Left kidney (tissue), 2 donors: ENCODE measurements around the gene EEF1E1. TPM values are rescaled to one million over a fixed set of nuclear protein-coding genes. Genes with fewer than 3 reads are reported as not detected.

ENCODE experiments used
- DNase-seq: peaks from one replicate; pipeline ENCODE4 v3.0.0-alpha.2; 2013
- polyA plus RNA-seq: library from polyadenylated mRNA; unstranded; fragments of 120-200 nt; gene quantifications from one replicate; pipeline ENCODE4 v1.2.1, GENCODE V29; 2013; ENCODE audit not compliant: insufficient read length

Gene EEF1E1
- polyA plus RNA-seq, 1 donor, result 57.6 TPM

GRCh38 chr6:8100159-8100854 lies 2.0 kb downstream of the EEF1E1 start:
- no peak for DNase-seq

- no peak for DNase-seq
Measured at GRCh38 chr6:8090650-8091049, 11.7 kb downstream of the EEF1E1 start.

GRCh38 chr6:8088886-8089285 lies 13.5 kb downstream of the EEF1E1 start:
- DNase-seq, result no peak

- no peak for DNase-seq
Measured at GRCh38 chr6:8087870-8088754, 14.2 kb downstream of the EEF1E1 start.

- DNase-seq, result no peak
Measured at GRCh38 chr6:8086755-8087306, 15.5 kb downstream of the EEF1E1 start.

- no peak for DNase-seq
Measured at GRCh38 chr6:8085053-8085511, 17.3 kb downstream of the EEF1E1 start.

GRCh38 chr6:8084586-8084985 lies 17.8 kb downstream of the EEF1E1 start:
- DNase-seq, result no peak

- no peak for DNase-seq
Measured at GRCh38 chr6:8082954-8083858, 19.1 kb downstream of the EEF1E1 start.

- DNase-seq, result no peak
Measured at GRCh38 chr6:8082572-8082953, 19.8 kb downstream of the EEF1E1 start.

GRCh38 chr6:8080362-8081151 lies 21.8 kb downstream of the EEF1E1 start:
- DNase-seq, result no peak

- no peak for DNase-seq
Measured at GRCh38 chr6:8079126-8079525, 23.2 kb downstream of the EEF1E1 start.

- no peak for DNase-seq
Measured at GRCh38 chr6:8077991-8078390, 24.4 kb downstream of the EEF1E1 start.

GRCh38 chr6:8075704-8076103 lies 26.6 kb downstream of the EEF1E1 start:
- no peak for DNase-seq

- DNase-seq, result no peak
Measured at GRCh38 chr6:8075185-8075584, 27.2 kb downstream of the EEF1E1 start.

- DNase-seq, result no peak
Measured at GRCh38 chr6:8074213-8074612, 28.1 kb downstream of the EEF1E1 start.

GRCh38 chr6:8073758-8074157 lies 28.6 kb downstream of the EEF1E1 start:
- no peak for DNase-seq

GRCh38 chr6:8070718-8071117 lies 31.6 kb downstream of the EEF1E1 start:
- DNase-seq, result no peak

- DNase-seq, result no peak
Measured at GRCh38 chr6:8069631-8070284, 32.6 kb downstream of the EEF1E1 start.

GRCh38 chr6:8069151-8069550 lies 33.2 kb downstream of the EEF1E1 start:
- DNase-seq, result no peak

GRCh38 chr6:8066108-8066507 lies 36.2 kb downstream of the EEF1E1 start:
- DNase-seq, result no peak

- DNase-seq, result no peak
Measured at GRCh38 chr6:8065519-8065911, 36.8 kb downstream of the EEF1E1 start.
